Colonic mucosa (tissue), 4 donors: ENCODE data around the gene NRG2. TPM values are rescaled to one million over a fixed set of nuclear protein-coding genes. Genes with fewer than 3 reads are reported as not detected.

ENCODE experiments used
- DNase-seq: peaks from one replicate; pipeline ENCODE4 v3.0.0-alpha.2; 2020
- H3K27ac ChIP-seq: fragments of 200-600 bp; one replicate; pipeline ENCODE4 v1.8.0; 2021
- H3K27me3 ChIP-seq: fragments of 200-600 bp; one replicate; pipeline ENCODE4 v1.8.0; 2021
- H3K36me3 ChIP-seq: fragments of 200-600 bp; one replicate; pipeline ENCODE4 v1.8.0; 2021
- H3K4me1 ChIP-seq: fragments of 200-600 bp; one replicate; pipeline ENCODE4 v1.8.0; 2021; ENCODE audit warnings: mild to moderate bottlenecking
- H3K4me3 ChIP-seq: fragments of 200-600 bp; one replicate; pipeline ENCODE4 v1.8.0; 2021
- H3K9ac ChIP-seq, 2 donors: one replicate each; pipeline ENCODE4 v1.7.0; 2013; ENCODE audit warnings: control low read depth in 2 of 2, low read depth in 2 of 2, low read length in 2 of 2
- H3K9me3 ChIP-seq: fragments of 200-600 bp; one replicate; pipeline ENCODE4 v1.8.0; 2021
- CTCF ChIP-seq: fragments of 200-600 bp; IDR thresholded peaks from one replicate; pipeline ENCODE4 v1.8.0; 2022; ENCODE audit warnings: antibody characterized with exemption, mild to moderate bottlenecking
- intact Hi-C: fragments of 100-400 bp; cut with DNase I; formaldehyde crosslinking; loops from one replicate; pipeline ENCODE4 v1.14.1; 2022
- total RNA-seq, 2 donors: library from RNA; stranded (reverse); fragmentation: NEBNext Ultra II Directional in 1 of 2; extraction: Animal tissue kit (Norgen Biotek cat#: 25700) in 1 of 2; gene quantifications; one replicate each; pipeline ENCODE4 v1.2.1, GENCODE V29; 2021
- donor health status: healthy.
- donor health status: DM: no; HTN: no; CAD: no.
- donor health status: DM: no; HTN: no; CAD: no.

The NRG2 gene
- total RNA-seq, 2 donors from 2014 or later, result 0.10 to 0.48 TPM

- intact Hi-C loops, result no loop called here
- H3K27me3 ChIP-seq, result no peaks in the 10 kb centered on the region
- no peak for TF ChIP-seq CTCF
- no peak overlapping the region for H3K27ac ChIP-seq
- no peak overlapping the region for H3K4me3 ChIP-seq
- no peak overlapping the region for H3K9ac ChIP-seq
- H3K9me3 ChIP-seq, result no peaks in the 10 kb centered on the region
- H3K4me1 ChIP-seq, result no peaks in the 10 kb centered on the region
- no peak for DNase-seq
- no peaks in the 10 kb centered on the region for H3K36me3 ChIP-seq
Measured at GRCh38 chr5:140018517-140018916, 24.6 kb downstream of the NRG2 start.

- DNase-seq, result no peak
- Histone ChIP-seq H3K9ac (no peak overlapping the region), H3K9me3 (no peaks in the 10 kb centered on the region), H3K27ac (no peak overlapping the region), H3K4me1 (no peaks in the 10 kb centered on the region), H3K27me3 (no peaks in the 10 kb centered on the region), H3K4me3 (no peak overlapping the region), H3K36me3 (no peaks in the 10 kb centered on the region)
- intact Hi-C loops, result no loop called here
- no peak for TF ChIP-seq CTCF
Measured at GRCh38 chr5:140018096-140018481, 25.0 kb downstream of the NRG2 start.

- no peak overlapping the region for H3K27ac ChIP-seq
Measured at GRCh38 chr5:140017397-140018095, 25.6 kb downstream of the NRG2 start.

GRCh38 chr5:140015706-140016105, 27.4 kb downstream of the NRG2 start:
- no peak for DNase-seq

More at GRCh38 chr5:140017397-140018095, 25.6 kb downstream of the NRG2 start:
- Histone ChIP-seq H3K36me3 (no peaks in the 10 kb centered on the region), H3K9ac (no peak overlapping the region), H3K27me3 (no peaks in the 10 kb centered on the region), H3K4me1 (no peaks in the 10 kb centered on the region), H3K4me3 (no peak overlapping the region), H3K9me3 (no peaks in the 10 kb centered on the region)
- intact Hi-C loops, result no loop called here
- DNase-seq, result no peak
- no peak for TF ChIP-seq CTCF

GRCh38 chr5:140014751-140015150, 28.3 kb downstream of the NRG2 start:
- intact Hi-C loops, result no loop called here
- H3K36me3 ChIP-seq, result no peaks in the 10 kb centered on the region
- no peak overlapping the region for H3K4me3 ChIP-seq
- H3K9me3 ChIP-seq, result no peaks in the 10 kb centered on the region
- H3K27me3 ChIP-seq, result no peaks in the 10 kb centered on the region
- DNase-seq, result no peak
- H3K9ac ChIP-seq, result no peak overlapping the region
- H3K4me1 ChIP-seq, result no peaks in the 10 kb centered on the region
- no peak overlapping the region for H3K27ac ChIP-seq
- no peak for TF ChIP-seq CTCF

More at GRCh38 chr5:140015706-140016105, 27.4 kb downstream of the NRG2 start:
- H3K27ac ChIP-seq, result no peak overlapping the region
- no peaks in the 10 kb centered on the region for H3K36me3 ChIP-seq
- no peaks in the 10 kb centered on the region for H3K27me3 ChIP-seq
- no peak for TF ChIP-seq CTCF
- H3K4me3 ChIP-seq, result no peak overlapping the region
- intact Hi-C loops, result no loop called here
- H3K4me1 ChIP-seq, result no peaks in the 10 kb centered on the region
- H3K9me3 ChIP-seq, result no peaks in the 10 kb centered on the region
- H3K9ac ChIP-seq, result no peak overlapping the region
